Measurements from ENCODE around the gene NTSR1. TPM values are rescaled to one million over a fixed set of nuclear protein-coding genes. Genes with fewer than 3 reads are reported as not detected.
A peak's percentile ranks its signal among the peaks of the same experiment; 100 is the strongest.

Gene NTSR1
- total and polyA plus RNA-seq, 2 of the 13 experiments (the other 11 are each of a cell fraction or from before 2014, with no cell fraction given), result 0.09 to 0.12 TPM

DNA sequence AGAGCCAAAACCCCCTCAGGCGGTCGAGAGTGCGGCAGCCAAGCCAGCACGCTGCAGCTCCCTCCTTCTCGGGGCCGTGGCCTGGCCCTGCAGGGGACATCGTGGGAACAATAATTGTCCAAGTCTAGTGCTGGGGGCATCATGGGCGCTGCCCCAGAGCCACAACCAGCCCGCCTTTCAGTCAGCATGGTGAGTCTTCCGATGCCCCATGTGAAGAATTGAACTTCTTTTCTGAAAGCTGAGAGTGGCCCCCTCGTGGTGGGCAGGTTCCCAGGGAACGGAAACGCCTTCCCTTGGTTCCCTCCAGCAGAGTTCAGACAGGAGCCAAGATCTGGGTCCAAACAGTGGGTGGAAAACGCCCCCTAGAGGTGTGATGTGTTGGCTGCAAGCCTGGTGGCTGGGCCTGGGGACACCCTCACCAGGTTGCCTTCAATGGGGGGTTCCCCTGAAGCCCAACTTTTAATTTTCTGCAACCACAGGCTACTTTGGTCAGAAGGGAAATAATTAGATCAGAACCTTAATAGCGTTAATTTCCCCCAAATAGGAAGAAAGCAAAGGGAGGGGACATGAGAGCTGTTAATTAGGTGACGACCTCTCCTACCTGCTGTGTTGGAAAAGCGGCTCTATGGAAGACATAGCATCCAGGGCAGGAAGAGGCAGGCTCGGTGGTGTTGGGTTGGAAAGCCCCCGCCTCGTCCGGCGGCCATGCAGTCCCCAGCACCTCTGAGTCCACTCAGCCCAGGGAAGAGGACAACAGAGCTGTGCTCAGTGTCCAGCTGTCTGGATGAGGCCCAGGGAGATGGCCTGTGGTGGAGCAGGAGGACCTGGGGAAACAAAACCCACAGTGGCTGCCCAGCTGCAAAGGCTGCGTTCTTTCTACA, 82.9 kb downstream of the NTSR1 start (continued):
- TF ChIP-seq NONO (IDR thresholded peaks at IDR 0.05), result no peak
- TF ChIP-seq NONO (CRISPR knock-in tag; conservative IDR thresholded peaks at IDR 0.05), result peak; percentile 73; the same call in 1 of the 2 replicates
- TF ChIP-seq GTF3A (CRISPR knock-in tag; conservative IDR thresholded peaks at IDR 0.05), result no peak
- TF ChIP-seq, protein P1, sequence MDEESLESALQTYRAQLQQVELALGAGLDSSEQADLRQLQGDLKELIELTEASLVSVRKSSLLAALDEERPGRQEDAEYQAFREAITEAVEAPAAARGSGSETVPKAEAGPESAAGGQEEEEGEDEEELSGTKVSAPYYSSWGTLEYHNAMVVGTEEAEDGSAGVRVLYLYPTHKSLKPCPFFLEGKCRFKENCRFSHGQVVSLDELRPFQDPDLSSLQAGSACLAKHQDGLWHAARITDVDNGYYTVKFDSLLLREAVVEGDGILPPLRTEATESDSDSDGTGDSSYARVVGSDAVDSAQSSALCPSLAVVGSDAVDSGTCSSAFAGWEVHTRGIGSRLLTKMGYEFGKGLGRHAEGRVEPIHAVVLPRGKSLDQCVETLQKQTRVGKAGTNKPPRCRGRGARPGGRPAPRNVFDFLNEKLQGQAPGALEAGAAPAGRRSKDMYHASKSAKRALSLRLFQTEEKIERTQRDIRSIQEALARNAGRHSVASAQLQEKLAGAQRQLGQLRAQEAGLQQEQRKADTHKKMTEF (CRISPR knock-in tag; IDR thresholded peaks at IDR 0.05), result 0 out of 2 replicates have a peak, but pooled peaks have one; percentile 59
- TF ChIP-seq KDM4B (CRISPR knock-in tag; IDR thresholded peaks at IDR 0.05), result peak; percentile 76; the same call in 1 of the 2 replicates
- TF ChIP-seq PHF5A (CRISPR knock-in tag; IDR thresholded peaks at IDR 0.05; ENCODE audit: low read depth, unreplicated experiment), result peak; percentile 77
- TF ChIP-seq PTBP1 (IDR thresholded peaks at IDR 0.05; ENCODE audit: low read depth, low read length, poor library complexity, severe bottlenecking), result no peak
- no peak for TF ChIP-seq RAD51 (IDR thresholded peaks at IDR 0.05; ENCODE audit: borderline replicate concordance)
- peak; percentile 92 for TF ChIP-seq ELF3 (CRISPR knock-in tag; IDR thresholded peaks at IDR 0.05)
- TF ChIP-seq, protein P2, sequence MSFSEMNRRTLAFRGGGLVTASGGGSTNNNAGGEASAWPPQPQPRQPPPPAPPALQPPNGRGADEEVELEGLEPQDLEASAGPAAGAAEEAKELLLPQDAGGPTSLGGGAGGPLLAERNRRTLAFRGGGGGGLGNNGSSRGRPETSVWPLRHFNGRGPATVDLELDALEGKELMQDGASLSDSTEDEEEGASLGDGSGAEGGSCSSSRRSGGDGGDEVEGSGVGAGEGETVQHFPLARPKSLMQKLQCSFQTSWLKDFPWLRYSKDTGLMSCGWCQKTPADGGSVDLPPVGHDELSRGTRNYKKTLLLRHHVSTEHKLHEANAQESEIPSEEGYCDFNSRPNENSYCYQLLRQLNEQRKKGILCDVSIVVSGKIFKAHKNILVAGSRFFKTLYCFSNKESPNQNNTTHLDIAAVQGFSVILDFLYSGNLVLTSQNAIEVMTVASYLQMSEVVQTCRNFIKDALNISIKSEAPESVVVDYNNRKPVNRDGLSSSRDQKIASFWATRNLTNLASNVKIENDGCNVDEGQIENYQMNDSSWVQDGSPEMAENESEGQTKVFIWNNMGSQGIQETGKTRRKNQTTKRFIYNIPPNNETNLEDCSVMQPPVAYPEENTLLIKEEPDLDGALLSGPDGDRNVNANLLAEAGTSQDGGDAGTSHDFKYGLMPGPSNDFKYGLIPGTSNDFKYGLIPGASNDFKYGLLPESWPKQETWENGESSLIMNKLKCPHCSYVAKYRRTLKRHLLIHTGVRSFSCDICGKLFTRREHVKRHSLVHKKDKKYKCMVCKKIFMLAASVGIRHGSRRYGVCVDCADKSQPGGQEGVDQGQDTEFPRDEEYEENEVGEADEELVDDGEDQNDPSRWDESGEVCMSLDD (CRISPR knock-in tag; IDR thresholded peaks at IDR 0.05; ENCODE audit: borderline replicate concordance), result no peak
- TF ChIP-seq NCOA5 (CRISPR knock-in tag; IDR thresholded peaks at IDR 0.05), result no peak
- TF ChIP-seq ZNF614 (CRISPR knock-in tag; IDR thresholded peaks at IDR 0.05; ENCODE audit: borderline replicate concordance), result peak; percentile 76
- peak; percentile 52; the same call in 1 of the 2 replicates for TF ChIP-seq FOXO1 (CRISPR knock-in tag; IDR thresholded peaks at IDR 0.05)
- TF ChIP-seq ZFYVE20 (CRISPR knock-in tag; IDR thresholded peaks at IDR 0.05; ENCODE audit: borderline replicate concordance, low read depth), result 0 out of 2 replicates have a peak, but pooled peaks have one; percentile 40
- peak; percentile 30; the same call in 1 of the 2 replicates for TF ChIP-seq NR2F2 (IDR thresholded peaks at IDR 0.05; ENCODE audit: borderline replicate concordance, low read depth)
- no peak for TF ChIP-seq SCMH1 (CRISPR knock-in tag; IDR thresholded peaks at IDR 0.05; ENCODE audit: borderline replicate concordance)
- TF ChIP-seq HDAC6 (IDR thresholded peaks at IDR 0.05; ENCODE audit: low read depth, low read length), result no peak
- TF ChIP-seq, protein P3, sequence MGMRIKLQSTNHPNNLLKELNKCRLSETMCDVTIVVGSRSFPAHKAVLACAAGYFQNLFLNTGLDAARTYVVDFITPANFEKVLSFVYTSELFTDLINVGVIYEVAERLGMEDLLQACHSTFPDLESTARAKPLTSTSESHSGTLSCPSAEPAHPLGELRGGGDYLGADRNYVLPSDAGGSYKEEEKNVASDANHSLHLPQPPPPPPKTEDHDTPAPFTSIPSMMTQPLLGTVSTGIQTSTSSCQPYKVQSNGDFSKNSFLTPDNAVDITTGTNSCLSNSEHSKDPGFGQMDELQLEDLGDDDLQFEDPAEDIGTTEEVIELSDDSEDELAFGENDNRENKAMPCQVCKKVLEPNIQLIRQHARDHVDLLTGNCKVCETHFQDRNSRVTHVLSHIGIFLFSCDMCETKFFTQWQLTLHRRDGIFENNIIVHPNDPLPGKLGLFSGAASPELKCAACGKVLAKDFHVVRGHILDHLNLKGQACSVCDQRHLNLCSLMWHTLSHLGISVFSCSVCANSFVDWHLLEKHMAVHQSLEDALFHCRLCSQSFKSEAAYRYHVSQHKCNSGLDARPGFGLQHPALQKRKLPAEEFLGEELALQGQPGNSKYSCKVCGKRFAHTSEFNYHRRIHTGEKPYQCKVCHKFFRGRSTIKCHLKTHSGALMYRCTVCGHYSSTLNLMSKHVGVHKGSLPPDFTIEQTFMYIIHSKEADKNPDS (CRISPR knock-in tag; IDR thresholded peaks at IDR 0.05), result no peak
- peak; percentile 65; the same call in 1 of the 2 replicates for TF ChIP-seq HES4 (CRISPR knock-in tag; IDR thresholded peaks at IDR 0.05; ENCODE audit: borderline replicate concordance)
- TF ChIP-seq MAFF (IDR thresholded peaks at IDR 0.05; ENCODE audit: low read depth, low read length), result no peak
